Stimulated activated CD8-positive, alpha-beta memory T cell treated with anti-CD3 and anti-CD28 coated beads, Interleukin-4, amount 100 ng/mL, for 4 hours (primary cell): ENCODE data around the gene SPATA25.

ENCODE experiments used
- DNase-seq, 2 donors: peaks; one replicate each; pipeline ENCODE4 v3.0.0-alpha.2; 2020; ENCODE audit warnings: low read depth in 2 of 2, low spot score in 1 of 2

Gene SPATA25

GRCh38 chr20:45867136-45867818, 20.1 kb downstream of the SPATA25 start:
- no peak for DNase-seq

DNA sequence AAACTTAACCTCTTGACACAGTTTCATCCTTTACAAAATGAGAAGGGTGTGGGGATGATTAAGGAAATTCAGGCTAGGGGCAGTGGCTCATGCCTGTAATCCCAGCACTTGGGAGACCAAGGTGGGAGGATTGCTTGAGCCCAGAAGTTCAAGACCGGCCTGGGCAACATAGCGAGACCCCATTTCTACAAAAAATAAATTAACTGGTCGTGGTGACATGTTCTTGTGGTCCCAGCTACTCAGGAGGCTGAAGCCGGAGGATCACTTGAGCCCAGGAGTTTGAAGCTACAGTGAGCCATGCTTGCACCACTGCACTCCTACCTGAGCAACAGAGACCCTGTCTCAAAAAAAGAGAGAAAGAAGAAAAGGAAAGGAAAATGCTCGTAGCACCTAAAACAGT, 21.0 kb downstream of the SPATA25 start:
- no peak for DNase-seq

- no peak for DNase-seq
Observed at GRCh38 chr20:45863543-45864470, 23.6 kb downstream of the SPATA25 start.

GRCh38 chr20:45861221-45862075, 26.0 kb downstream of the SPATA25 start:
- no peak for DNase-seq

DNA sequence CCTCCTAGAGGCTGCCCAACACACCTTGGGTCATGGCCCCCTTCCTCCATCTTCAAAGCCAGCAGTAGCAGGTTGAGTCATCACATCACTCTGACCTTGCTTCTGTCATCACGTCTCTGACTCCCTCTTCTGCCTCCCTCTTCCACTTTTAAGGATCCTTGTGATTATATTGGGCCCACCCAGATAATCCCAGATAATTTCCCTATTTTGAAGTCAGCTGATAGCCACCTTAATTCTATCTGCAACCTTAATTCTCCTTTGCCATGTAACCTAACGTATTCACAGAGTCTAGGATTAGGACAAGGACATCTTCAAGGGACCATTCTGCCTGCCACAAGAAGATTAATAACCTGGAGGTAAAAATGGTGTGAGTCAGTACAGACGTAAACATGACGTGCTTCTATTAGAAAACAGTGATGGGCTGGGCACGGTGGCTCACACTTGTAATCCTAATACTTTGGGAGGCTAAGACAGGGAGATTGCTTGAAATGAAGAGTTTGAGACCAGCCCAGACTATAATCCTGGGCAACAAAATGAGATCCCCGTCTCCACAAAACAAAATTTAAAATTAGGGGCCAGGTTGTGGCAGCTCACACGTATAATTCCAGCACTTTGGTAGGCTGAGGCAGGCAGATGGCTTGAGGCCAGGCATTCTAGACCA, 26.7 kb downstream of the SPATA25 start:
- no peak for DNase-seq

DNA sequence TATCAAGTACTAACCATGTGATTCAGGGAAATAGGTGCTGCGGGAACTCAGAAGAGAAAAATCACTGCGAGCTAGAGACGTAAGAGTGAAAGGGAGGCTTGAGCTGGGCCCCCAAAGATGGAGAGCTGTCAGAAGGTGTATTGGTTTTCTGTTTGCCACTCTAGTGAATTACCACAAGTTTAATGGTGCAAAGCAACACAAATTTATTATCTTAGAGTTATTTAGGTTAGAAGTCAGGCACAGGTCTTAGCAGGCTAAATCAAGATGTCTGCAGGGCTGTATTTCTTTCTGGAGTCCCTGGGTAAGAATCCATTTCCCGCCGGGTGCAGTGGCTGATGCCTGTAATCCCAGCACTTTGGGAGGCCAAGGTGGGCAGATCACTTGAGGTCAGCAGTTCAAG, 27.5 kb downstream of the SPATA25 start:
- DNase-seq: no peak

- DNase-seq: no peak
Observed at GRCh38 chr20:45857882-45858216, 29.6 kb downstream of the SPATA25 start.

DNA sequence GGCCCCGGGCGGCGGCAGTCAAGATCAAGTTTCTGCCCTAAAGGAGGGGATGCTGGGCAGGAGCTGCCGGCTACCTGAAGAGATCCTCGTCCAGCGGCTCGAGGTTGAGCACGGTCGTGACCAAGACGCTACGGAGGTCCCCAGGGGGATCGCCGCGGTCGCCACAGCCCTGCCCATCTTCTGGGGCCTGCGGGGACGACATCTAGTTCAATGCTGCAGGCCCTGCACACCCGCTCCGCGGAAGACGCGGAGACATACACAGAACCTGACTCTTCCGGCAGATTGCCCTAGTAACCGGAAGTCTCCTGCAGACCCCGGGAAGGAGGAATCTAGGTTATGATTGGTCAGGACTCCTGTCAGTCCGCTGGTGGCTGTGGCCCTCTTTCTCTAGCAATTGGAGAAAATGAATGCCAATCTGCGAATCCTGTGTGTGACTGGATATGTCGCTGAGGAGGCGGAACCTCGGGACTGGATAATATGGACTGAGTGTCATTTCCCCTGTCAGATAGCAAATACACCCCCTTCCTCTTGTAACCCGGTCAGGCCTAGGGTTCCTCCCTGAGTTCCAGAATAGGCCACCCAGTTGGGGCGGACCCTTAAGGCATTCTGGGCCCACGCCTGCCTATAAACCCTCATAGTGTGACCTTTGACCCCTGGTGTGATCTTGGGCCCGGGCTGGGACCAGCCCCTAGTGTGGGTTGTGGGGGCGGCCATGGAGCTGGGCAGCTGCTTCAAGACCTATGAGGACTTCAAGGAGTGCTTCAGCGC, 30.1 kb downstream of the SPATA25 start, which contains the start of the genes ACOT8 and ZSWIM3:
TSS of gene ACOT8 (minus strand) at position 279 of the 768 bp plus-strand sequence. CDS start at position 202, 77 bp downstream.
TSS of gene ZSWIM3 (plus strand) at position 501 of the 768 bp plus-strand sequence. CDS start at position 713, 212 bp downstream.
- DNase-seq: peak; percentile 81

DNA sequence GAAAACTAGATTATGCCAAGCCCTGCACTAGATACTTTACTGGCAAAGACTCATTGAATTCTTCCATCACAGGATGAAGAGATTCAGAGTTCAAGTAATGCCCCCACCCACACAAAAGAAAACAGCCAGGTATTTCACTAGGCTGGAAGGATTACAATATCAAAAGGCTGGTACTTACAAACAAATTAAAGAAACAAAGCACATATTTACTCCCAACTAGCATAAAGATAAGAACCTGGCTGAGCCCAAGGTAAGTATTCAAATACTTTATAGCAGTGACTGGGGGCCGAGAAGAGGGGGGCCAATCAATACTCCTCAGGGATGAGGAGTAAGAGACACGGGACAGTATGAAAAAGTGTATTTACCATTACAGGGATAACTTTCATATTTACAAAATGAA, 33.9 kb downstream of the SPATA25 start:
- DNase-seq: no peak

DNA sequence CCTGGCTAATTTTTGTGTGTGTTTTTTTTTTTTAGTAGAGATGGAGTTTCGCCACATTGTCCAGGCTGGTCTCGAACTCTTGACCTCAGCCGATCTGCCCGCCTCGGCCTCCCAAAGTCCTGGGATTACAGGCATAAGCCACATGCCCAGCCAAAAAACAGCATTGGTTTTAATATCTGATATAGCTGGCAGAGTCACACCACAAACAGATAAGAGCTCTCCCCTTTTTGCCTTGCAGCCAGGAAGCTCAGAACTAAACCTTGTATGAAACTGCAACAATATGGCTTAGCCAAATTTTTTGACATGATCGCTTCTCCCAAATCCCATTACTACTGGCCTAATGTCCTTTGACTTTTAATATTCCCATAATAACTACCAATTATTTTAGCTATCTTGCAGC, 35.1 kb downstream of the SPATA25 start:
- DNase-seq: no peak

- DNase-seq: no peak
Observed at GRCh38 chr20:45851501-45851900, 35.9 kb downstream of the SPATA25 start.

DNA sequence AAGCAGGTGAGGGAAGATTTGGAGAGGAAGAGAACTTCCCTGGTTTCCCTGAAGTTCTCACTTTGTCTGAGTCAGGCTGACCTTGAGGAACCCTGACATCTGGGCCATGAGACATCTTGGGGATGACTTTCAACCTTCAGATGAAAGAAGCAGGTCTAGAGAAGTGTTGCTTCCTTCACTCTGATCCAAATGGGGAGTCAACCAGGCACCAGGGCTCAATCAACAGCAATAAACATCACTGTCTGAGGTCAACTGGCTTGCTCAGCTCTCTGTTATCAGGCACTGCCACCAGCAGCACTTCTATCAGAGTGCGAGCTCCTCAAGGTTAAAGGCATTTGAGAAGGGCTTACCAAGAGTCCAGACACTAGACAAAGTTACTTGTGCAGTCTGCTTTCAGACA, 36.5 kb downstream of the SPATA25 start:
- no peak for DNase-seq

DNA sequence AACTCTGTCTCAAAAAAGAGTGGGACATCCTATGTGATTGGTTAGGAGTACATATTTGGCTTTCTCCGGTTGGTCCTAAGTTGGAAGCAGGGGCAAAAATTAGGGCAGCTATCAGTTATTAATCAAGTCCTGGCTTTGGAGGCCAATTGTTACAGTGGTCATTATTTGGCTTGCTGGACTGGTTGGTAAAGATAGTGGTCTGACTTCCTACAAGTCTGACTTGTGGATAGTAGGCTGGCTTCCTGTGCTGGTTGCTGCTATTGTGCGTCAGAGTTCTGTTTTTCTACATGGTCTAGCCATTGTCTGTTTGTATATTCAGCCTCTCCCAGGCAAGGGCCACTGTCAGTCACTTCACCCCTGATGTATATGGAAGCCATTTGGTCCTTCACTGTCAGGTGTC, 37.2 kb downstream of the SPATA25 start:
- no peak for DNase-seq

- no peak for DNase-seq
Observed at GRCh38 chr20:45848969-45849582, 38.3 kb downstream of the SPATA25 start.

DNA sequence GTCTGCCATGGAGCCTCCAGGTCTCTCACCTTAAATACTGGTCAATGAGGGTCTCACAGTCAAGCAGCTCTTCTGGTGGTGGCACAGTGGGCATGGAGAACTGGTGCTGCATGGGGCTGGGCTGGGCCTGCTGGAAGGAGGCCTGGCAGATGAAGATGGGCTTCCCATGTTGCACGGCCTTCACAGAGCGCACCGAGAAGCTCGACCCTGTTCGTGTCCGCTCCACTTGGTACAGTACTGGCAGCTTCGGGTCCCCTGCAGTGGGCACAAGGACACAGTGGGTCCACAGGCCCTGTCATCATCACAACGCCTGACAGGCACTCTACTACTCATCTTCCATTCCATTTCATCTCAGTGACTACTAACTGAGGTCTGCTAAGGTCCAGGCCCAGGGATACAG, 39.0 kb downstream of the SPATA25 start:
- no peak for DNase-seq

GRCh38 chr20:45845452-45845851, 42.0 kb downstream of the SPATA25 start:
- DNase-seq: no peak

GRCh38 chr20:45843506-45843905, 43.9 kb downstream of the SPATA25 start:
- no peak for DNase-seq

DNA sequence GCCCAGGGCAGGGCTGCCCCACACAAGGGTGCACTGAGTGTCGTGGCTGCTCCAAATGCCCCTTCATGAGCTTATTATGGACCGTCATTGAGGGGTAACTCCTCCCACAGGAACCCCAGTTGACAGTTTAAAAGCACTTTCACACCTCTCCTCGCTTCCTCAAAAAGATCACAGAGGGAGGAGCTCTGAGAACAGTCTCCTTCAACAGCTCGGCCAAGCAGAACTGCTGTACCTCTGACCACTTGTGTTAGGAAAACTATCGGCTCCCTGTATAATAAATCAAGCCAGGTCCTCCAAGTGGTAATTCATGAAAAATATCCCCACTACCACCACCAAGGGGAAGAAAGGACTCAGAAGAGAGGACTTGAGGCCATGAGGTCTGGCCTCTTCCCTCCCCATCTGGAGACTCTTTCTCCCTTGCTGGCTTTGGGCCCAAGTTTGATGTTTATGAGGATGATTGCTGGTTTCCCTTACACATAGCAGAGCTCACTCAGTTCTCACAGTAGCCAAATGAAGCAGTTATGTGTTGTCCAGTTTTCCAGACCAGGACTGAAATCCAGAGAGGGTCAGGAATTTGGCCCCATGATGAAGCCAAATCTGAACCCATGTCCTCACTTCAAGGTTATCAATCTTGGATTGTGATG, 45.1 kb downstream of the SPATA25 start:
- no peak for DNase-seq
